Endothelial cell (in vitro differentiated cells): ENCODE results near the gene USP34. TPM values are rescaled to one million over a fixed set of nuclear protein-coding genes. Genes with fewer than 3 reads are reported as not detected.

Experiments used
- DNase-seq: peaks from one replicate; pipeline ENCODE4 v3.0.0; 2021; ENCODE audit warnings: low spot score
- H3K27ac Mint-ChIP-seq: one replicate; pipeline ENCODE4 v1.8.0; 2021; ENCODE audit warnings: mixed read lengths, inconsistent platforms; ENCODE audit not compliant: unreplicated experiment
- H3K27me3 Mint-ChIP-seq: one replicate; pipeline ENCODE4 v1.8.0; 2021; ENCODE audit warnings: mild to moderate bottlenecking, moderate library complexity, mixed read lengths, inconsistent platforms; ENCODE audit not compliant: unreplicated experiment
- H3K36me3 Mint-ChIP-seq: one replicate; pipeline ENCODE4 v1.8.0; 2021; ENCODE audit warnings: mild to moderate bottlenecking, low read depth, mixed read lengths, inconsistent platforms; ENCODE audit not compliant: unreplicated experiment
- H3K4me1 Mint-ChIP-seq: one replicate; pipeline ENCODE4 v1.8.0; 2021; ENCODE audit warnings: mild to moderate bottlenecking, mixed read lengths, inconsistent platforms; ENCODE audit not compliant: unreplicated experiment
- H3K4me3 Mint-ChIP-seq: one replicate; pipeline ENCODE4 v1.8.0; 2021; ENCODE audit warnings: mild to moderate bottlenecking, mixed read lengths, inconsistent platforms; ENCODE audit not compliant: unreplicated experiment
- H3K9me3 Mint-ChIP-seq: one replicate; pipeline ENCODE4 v1.8.0; 2021; ENCODE audit warnings: mixed read lengths, inconsistent platforms; ENCODE audit not compliant: unreplicated experiment
- CTCF ChIP-seq: fragments of 200-600 bp; sonication (generic); IDR thresholded peaks from one replicate; pipeline ENCODE4 v1.5.0; 2021; ENCODE audit warnings: antibody characterized with exemption; ENCODE audit not compliant: unreplicated experiment
- total RNA-seq: library from RNA; stranded (reverse); fragmentation: NEBNext Ultra II Directional; extraction: Animal tissue kit (Norgen Biotek cat#: 25700); gene quantifications from one replicate; pipeline ENCODE4 v1.2.1, GENCODE V29; 2021; ENCODE audit not compliant: unreplicated experiment

The USP34 gene
- total RNA-seq, 1 donor from 2014 or later = 97.4 TPM

- no peak for TF ChIP-seq CTCF
- peaks cover 6% of the 10 kb centered on the region for H3K36me3 Mint-ChIP-seq
- H3K9me3 Mint-ChIP-seq = no peaks in the 10 kb centered on the region
- H3K27me3 Mint-ChIP-seq = no peaks in the 10 kb centered on the region
- no peak overlapping the region for H3K27ac Mint-ChIP-seq
- H3K4me1 Mint-ChIP-seq = no peaks in the 10 kb centered on the region
- DNase-seq = no peak
- no peak overlapping the region for H3K4me3 Mint-ChIP-seq
Observed at GRCh38 chr2:61504949-61505348, 34.1 kb upstream of the USP34 start.

- peaks cover 3% of the 10 kb centered on the region for H3K27me3 Mint-ChIP-seq
- DNase-seq = no peak
- H3K36me3 Mint-ChIP-seq = peaks cover 37% of the 10 kb centered on the region
- H3K27ac Mint-ChIP-seq = no peak overlapping the region
- H3K9me3 Mint-ChIP-seq = no peaks in the 10 kb centered on the region
- no peaks in the 10 kb centered on the region for H3K4me1 Mint-ChIP-seq
- no peak overlapping the region for H3K4me3 Mint-ChIP-seq
- TF ChIP-seq CTCF = no peak
Observed at GRCh38 chr2:61499060-61499459, 28.2 kb upstream of the USP34 start.

- no peak for DNase-seq
- peaks cover 54% of the 10 kb centered on the region for H3K36me3 Mint-ChIP-seq
- H3K4me1 Mint-ChIP-seq = no peaks in the 10 kb centered on the region
- peaks cover 3% of the 10 kb centered on the region for H3K27me3 Mint-ChIP-seq
- no peak overlapping the region for H3K4me3 Mint-ChIP-seq
- no peaks in the 10 kb centered on the region for H3K9me3 Mint-ChIP-seq
- no peak overlapping the region for H3K27ac Mint-ChIP-seq
- TF ChIP-seq CTCF = no peak
Observed at GRCh38 chr2:61493523-61493942, 22.6 kb upstream of the USP34 start.

GRCh38 chr2:61492476-61492875 lies 21.6 kb upstream of the USP34 start:
- Mint-ChIP-seq H3K4me3 (peak overlapping the region; percentile 33), H3K27ac (no peak overlapping the region), H3K9me3 (no peaks in the 10 kb centered on the region), H3K36me3 (peaks cover 50% of the 10 kb centered on the region), H3K27me3 (peaks cover 3% of the 10 kb centered on the region), H3K4me1 (peaks cover 4% of the 10 kb centered on the region)
- no peak for DNase-seq
- no peak for TF ChIP-seq CTCF

- DNase-seq = no peak
- H3K9me3 Mint-ChIP-seq = no peaks in the 10 kb centered on the region
- TF ChIP-seq CTCF = no peak
- no peaks in the 10 kb centered on the region for H3K27me3 Mint-ChIP-seq
- H3K4me1 Mint-ChIP-seq = peaks cover 13% of the 10 kb centered on the region
- H3K27ac Mint-ChIP-seq = no peak overlapping the region
- H3K36me3 Mint-ChIP-seq = peaks cover 31% of the 10 kb centered on the region
- H3K4me3 Mint-ChIP-seq = no peak overlapping the region
Observed at GRCh38 chr2:61485281-61485680, 14.4 kb upstream of the USP34 start.
